Bronchial epithelial cell (primary cell): ENCODE results near the gene DYNC2I2. TPM values are rescaled to one million over a fixed set of nuclear protein-coding genes. Genes with fewer than 3 reads are reported as not detected.
"Not testable (repeated sequence)": the region's sequence is repeated elsewhere in the genome, so short reads cannot be mapped to it uniquely, and the experiment has no call there.

ENCODE experiments used
- DNase-seq: peaks from one replicate; pipeline ENCODE4 v3.0.0-alpha.2; 2010; ENCODE audit warnings: low read depth
- FAIRE-seq: peaks from 2 replicates; lab custom pipeline; 2011; peaks lifted over from hg19 to GRCh38; lab: Jason Lieb, UNC
- H3K27me3 ChIP-seq: 2 replicates; pipeline ENCODE4 v1.5.1; 2011; ENCODE audit warnings: low read length; ENCODE audit not compliant: control insufficient read depth, insufficient read depth
- H3K36me3 ChIP-seq: 2 replicates; pipeline ENCODE4 v1.5.1; 2011; ENCODE audit warnings: low read length; ENCODE audit not compliant: control insufficient read depth, insufficient read depth
- H3K4me3 ChIP-seq: 2 replicates; pipeline ENCODE4 v1.5.1; 2011; ENCODE audit warnings: mild to moderate bottlenecking, low read depth, low read length, control low read depth
- total RNA-seq: library from RNA; depleted of rRNA; stranded (reverse); fragments of >200 nt; gene quantifications from 2 replicates; pipeline ENCODE4 v1.2.1, GENCODE V29; 2014
- TF ChIP-seq, protein P1 (sequence below): IDR thresholded peaks from 2 replicates; pipeline ENCODE4 v1.5.1; 2011; ENCODE audit warnings: mild to moderate bottlenecking, moderate library complexity, low read length, control low read depth, inconsistent platforms; ENCODE audit not compliant: insufficient read depth, severe bottlenecking

The DYNC2I2 gene
- total RNA-seq, 1 donor from 2014 or later: 27.4 TPM

DNA sequence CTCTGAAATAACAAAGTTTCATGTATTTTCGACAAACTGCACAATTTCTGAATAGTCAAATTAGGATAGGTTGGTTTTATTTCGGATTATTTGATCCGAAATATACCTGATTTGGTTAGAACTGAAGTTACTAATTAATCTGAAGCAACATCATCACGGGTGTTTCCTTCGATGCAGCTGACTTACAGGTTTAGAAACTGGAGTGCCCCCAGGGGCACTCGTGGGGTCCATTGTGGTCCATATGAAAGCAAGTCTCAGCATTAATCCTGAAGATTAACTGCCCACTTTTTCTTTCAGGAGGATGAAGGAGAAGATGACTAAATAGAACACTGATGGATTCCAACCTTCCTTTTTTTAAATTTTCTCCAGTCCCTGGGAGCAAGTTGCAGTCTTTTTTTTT, 37.7 kb upstream of the DYNC2I2 start:
- TF ChIP-seq, protein P1, sequence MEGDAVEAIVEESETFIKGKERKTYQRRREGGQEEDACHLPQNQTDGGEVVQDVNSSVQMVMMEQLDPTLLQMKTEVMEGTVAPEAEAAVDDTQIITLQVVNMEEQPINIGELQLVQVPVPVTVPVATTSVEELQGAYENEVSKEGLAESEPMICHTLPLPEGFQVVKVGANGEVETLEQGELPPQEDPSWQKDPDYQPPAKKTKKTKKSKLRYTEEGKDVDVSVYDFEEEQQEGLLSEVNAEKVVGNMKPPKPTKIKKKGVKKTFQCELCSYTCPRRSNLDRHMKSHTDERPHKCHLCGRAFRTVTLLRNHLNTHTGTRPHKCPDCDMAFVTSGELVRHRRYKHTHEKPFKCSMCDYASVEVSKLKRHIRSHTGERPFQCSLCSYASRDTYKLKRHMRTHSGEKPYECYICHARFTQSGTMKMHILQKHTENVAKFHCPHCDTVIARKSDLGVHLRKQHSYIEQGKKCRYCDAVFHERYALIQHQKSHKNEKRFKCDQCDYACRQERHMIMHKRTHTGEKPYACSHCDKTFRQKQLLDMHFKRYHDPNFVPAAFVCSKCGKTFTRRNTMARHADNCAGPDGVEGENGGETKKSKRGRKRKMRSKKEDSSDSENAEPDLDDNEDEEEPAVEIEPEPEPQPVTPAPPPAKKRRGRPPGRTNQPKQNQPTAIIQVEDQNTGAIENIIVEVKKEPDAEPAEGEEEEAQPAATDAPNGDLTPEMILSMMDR: no peak
- FAIRE-seq (no peak), DNase-seq (no peak)
- H3K36me3 ChIP-seq: peaks cover 13% of the 10 kb centered on the region
- H3K27me3 ChIP-seq: no peaks in the 10 kb centered on the region
- H3K4me3 ChIP-seq: no peak overlapping the region

DNA sequence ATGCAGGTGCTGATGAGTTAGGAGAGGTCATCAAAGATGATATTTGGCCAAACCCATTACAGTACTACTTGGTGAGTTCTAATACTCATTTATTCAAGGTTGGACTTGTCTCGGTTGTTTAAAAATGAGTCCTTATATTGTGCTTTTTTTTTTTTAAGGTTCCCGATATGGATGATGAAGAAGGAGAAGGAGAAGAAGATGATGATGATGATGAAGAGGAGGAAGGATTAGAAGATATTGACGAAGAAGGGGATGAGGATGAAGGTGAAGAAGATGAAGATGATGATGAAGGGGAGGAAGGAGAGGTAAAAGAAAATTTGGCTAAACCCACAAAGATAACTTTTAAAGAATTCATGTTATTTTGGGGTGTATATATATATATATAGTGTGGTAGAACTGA, 37.1 kb upstream of the DYNC2I2 start:
- not testable (repeated sequence) for FAIRE-seq, H3K4me3 ChIP-seq, DNase-seq, H3K27me3 ChIP-seq
- H3K36me3 ChIP-seq: peaks cover 13% of the 10 kb centered on the region

DNA sequence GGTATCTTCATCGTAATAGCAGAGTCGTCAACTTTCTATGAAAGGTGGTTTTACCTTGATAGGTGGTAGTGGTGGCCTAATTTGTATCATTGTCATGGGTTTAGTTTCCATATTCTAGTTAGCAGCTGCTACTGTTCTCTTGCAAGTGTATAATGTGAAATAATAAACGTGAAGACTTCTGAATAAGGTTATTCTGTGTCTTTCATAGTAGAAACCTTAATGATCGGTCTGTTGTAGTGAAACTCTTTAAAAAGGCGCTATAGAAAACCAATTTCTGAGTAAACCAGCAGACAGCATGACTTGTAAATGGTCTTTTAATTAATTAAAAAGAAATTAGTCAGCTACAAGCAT, 34.0 kb upstream of the DYNC2I2 start:
- no peaks in the 10 kb centered on the region for H3K27me3 ChIP-seq
- TF ChIP-seq, protein P1: no peak
- peak overlapping the region; percentile 82 for H3K4me3 ChIP-seq
- FAIRE-seq (no peak), DNase-seq (no peak)
- peaks cover 15% of the 10 kb centered on the region for H3K36me3 ChIP-seq

DNA sequence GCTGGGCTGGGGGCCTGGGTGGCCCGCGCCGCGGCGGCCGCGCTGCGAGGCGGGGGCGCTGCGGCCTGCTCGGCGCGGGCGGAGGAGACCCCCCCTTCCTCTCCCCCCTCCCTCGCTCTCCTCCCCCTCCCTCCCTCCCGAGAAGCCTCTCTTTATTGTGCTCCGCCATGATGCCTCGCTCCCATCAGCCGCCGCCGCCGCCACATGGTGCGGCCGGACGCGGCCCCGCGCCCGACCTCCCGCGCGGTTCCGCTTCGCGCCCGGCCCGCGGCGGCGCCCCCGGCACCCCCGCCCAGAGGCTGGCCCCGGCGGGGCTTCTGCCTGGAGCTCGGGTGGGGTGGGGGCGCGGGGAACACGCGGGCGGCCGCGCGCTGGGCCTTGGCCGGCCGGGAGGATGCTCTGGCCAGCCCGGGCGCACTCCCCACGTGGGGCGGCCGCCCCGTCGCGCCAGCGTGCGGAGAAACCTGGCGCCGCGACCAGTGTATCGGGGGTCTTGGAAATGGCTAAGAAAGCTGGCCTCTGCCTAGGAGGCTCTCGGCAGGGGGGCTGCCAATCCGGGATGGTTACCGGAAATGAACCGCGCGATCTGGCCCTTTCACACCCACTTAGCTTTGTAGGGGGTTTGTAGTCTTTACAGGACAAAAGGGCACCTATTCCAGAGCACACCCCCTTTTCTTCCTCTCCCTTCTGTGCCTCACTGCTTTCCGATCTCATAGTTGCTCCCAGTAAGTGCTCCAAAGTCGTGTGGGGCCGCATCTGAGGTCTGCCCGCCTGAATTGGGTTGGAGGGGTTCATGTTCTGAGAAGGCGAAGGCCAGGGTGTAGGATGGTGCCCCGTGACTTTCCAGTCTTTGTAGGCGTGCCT, 33.4 kb upstream of the DYNC2I2 start:
- FAIRE-seq (no peak), DNase-seq (no peak)
- peaks cover 15% of the 10 kb centered on the region for H3K36me3 ChIP-seq
- TF ChIP-seq, protein P1: no peak
- H3K27me3 ChIP-seq: no peaks in the 10 kb centered on the region
- H3K4me3 ChIP-seq: peak overlapping the region; percentile 82

DNA sequence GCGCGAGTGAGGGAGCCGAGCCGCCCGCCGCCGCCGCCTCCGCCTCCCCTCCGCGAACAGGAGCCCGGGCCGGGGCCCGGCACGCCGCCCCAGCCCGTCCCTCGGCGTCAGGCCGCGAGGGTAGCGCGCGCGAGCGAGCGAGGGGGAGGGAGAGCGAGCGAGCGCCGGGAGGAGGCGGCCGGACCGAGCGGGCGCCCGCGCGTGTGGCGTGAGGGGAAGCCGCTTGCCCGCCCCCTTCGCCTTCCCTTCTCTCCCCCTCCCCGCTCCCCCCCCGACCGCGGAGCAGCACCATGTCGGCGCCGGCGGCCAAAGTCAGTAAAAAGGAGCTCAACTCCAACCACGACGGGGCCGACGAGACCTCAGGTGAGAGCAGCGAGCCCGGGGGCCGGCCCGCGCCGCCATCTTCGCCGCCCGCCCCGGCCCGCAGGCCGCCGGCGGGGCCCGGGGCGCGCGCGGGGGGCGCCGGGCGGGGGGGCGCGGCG, 32.7 kb upstream of the DYNC2I2 start:
- FAIRE-seq: no peak
- DNase-seq: no peak
- H3K36me3 ChIP-seq: peaks cover 14% of the 10 kb centered on the region

More for the DNA sequence above, 32.7 kb upstream of the DYNC2I2 start:
- H3K27me3 ChIP-seq: no peaks in the 10 kb centered on the region
- H3K4me3 ChIP-seq: peak overlapping the region; percentile 82
- TF ChIP-seq, protein P1: no peak
